OCI-LY1 (cell line): ENCODE measurements around the gene NEUROD2.

Experiments
- EZH2 ChIP-seq: fragments of 200-600 bp; sonication (generic), shearing (Covaris generic); IDR thresholded peaks from 2 replicates; pipeline ENCODE4 v1.8.0; 2017; ENCODE audit warnings: borderline replicate concordance, mixed run types, mild to moderate bottlenecking, antibody characterized with exemption, low read length, moderate library complexity, mixed read lengths
- TF ChIP-seq, protein P1 (sequence below): fragments of 200-600 bp; sonication (generic), shearing (Covaris generic); IDR thresholded peaks from 2 replicates; pipeline ENCODE4 v1.5.1; 2017; ENCODE audit warnings: mild to moderate bottlenecking, antibody characterized with exemption, low read length, moderate library complexity, mixed read lengths

- TF ChIP-seq, protein P1, sequence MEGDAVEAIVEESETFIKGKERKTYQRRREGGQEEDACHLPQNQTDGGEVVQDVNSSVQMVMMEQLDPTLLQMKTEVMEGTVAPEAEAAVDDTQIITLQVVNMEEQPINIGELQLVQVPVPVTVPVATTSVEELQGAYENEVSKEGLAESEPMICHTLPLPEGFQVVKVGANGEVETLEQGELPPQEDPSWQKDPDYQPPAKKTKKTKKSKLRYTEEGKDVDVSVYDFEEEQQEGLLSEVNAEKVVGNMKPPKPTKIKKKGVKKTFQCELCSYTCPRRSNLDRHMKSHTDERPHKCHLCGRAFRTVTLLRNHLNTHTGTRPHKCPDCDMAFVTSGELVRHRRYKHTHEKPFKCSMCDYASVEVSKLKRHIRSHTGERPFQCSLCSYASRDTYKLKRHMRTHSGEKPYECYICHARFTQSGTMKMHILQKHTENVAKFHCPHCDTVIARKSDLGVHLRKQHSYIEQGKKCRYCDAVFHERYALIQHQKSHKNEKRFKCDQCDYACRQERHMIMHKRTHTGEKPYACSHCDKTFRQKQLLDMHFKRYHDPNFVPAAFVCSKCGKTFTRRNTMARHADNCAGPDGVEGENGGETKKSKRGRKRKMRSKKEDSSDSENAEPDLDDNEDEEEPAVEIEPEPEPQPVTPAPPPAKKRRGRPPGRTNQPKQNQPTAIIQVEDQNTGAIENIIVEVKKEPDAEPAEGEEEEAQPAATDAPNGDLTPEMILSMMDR, result no peak
- TF ChIP-seq EZH2, result no peak
These were observed 31.3 kb upstream of the NEUROD2 start for GRCh38 chr17:39639043-39639442.
